IMR-90 (cell line): ENCODE data around the gene DNAJC27. TPM values are rescaled to one million over a fixed set of nuclear protein-coding genes. Genes with fewer than 3 reads are reported as not detected.

Experiments used
- ATAC-seq: fragments of 200-7000 bp; cut with Tn5 transposase; 2 replicates; pipeline ENCODE4 v1.9.1; 2020; ENCODE audit warnings: low read depth, mild to moderate bottlenecking, moderate library complexity
- BruUV-seq: library from RNA; stranded (reverse); fragments of 400-500 nt; replicated peaks from 2 replicates; lab custom pipeline; 2021; lab: Mats Ljungman, UMichigan
- CTCF ChIA-PET: fragments of 300-600 bp; formaldehyde crosslinking; extraction: SDS; loops from one replicate; lab custom pipeline; 2021; ENCODE audit warnings: antibody characterized with exemption; lab: Yijun Ruan, JAX
- POLR2A ChIA-PET: fragments of 300-600 bp; sonication (Branson Sonifier 250); formaldehyde crosslinking; loops from one replicate; lab custom pipeline; 2022; ENCODE audit warnings: antibody characterized with exemption; ENCODE audit not compliant: unreplicated experiment; lab: Charles Lee
- DNase-seq: peaks from one replicate; pipeline ENCODE4 v3.0.0; 2013
- H2AFZ ChIP-seq: replicated peaks from 2 replicates; pipeline ENCODE3; 2013; ENCODE audit warnings: low read length, mild to moderate bottlenecking; ENCODE audit not compliant: poor library complexity
- H2AK5ac ChIP-seq: 2 replicates; pipeline ENCODE4 v1.6.1; 2013; ENCODE audit warnings: low read depth, low read length, inconsistent platforms
- H2AK9ac ChIP-seq: replicated peaks from 2 replicates; pipeline ENCODE3; 2013; ENCODE audit warnings: mild to moderate bottlenecking, low read depth, low read length, moderate library complexity; ENCODE audit not compliant: poor library complexity
- H2BK120ac ChIP-seq: 2 replicates; pipeline ENCODE4 v1.6.1; 2013; ENCODE audit warnings: low read depth, low read length, inconsistent platforms
- H2BK15ac ChIP-seq: 3 replicates; pipeline ENCODE4 v1.6.1; 2013; ENCODE audit warnings: low read depth, low read length, inconsistent platforms
- H2BK20ac ChIP-seq: 2 replicates; pipeline ENCODE4 v1.6.1; 2013; ENCODE audit warnings: low read depth, mild to moderate bottlenecking, inconsistent platforms, low read length, moderate library complexity
- H2BK5ac ChIP-seq: 2 replicates; pipeline ENCODE4 v1.6.1; 2013; ENCODE audit warnings: mild to moderate bottlenecking, low read depth, low read length, inconsistent platforms; ENCODE audit not compliant: poor library complexity, severe bottlenecking
- H3K14ac ChIP-seq: replicated peaks from 2 replicates; pipeline ENCODE4 v1.6.1; 2013; ENCODE audit warnings: low read depth, low read length, inconsistent platforms
- H3K18ac ChIP-seq: 2 replicates; pipeline ENCODE4 v1.6.1; 2013; ENCODE audit warnings: low read depth, low read length, control low read depth
- H3K23ac ChIP-seq: 2 replicates; pipeline ENCODE4 v1.6.1; 2013; ENCODE audit warnings: low read depth, low read length, inconsistent platforms
- H3K27ac ChIP-seq: 2 replicates; pipeline ENCODE4 v1.5.1; 2013; ENCODE audit warnings: mild to moderate bottlenecking, control low read depth, low read length; ENCODE audit not compliant: insufficient read depth
- H3K27me3 ChIP-seq: 2 replicates; pipeline ENCODE4 v1.6.1; 2013; ENCODE audit warnings: low read length; ENCODE audit not compliant: control insufficient read depth, insufficient read depth
- H3K36me3 ChIP-seq: 2 replicates; pipeline ENCODE4 v1.6.1; 2013; ENCODE audit warnings: low read length, mixed read lengths; ENCODE audit not compliant: control insufficient read depth, insufficient read depth
- H3K4ac ChIP-seq: 2 replicates; pipeline ENCODE4 v1.6.1; 2013; ENCODE audit warnings: low read depth, low read length, inconsistent platforms
- H3K4me1 ChIP-seq: 2 replicates; pipeline ENCODE4 v1.6.1; 2013; ENCODE audit warnings: low read length, mixed read lengths; ENCODE audit not compliant: control insufficient read depth, insufficient read depth
- H3K4me2 ChIP-seq: 2 replicates; pipeline ENCODE4 v1.6.1; 2013; ENCODE audit warnings: low read depth, mild to moderate bottlenecking, control low read depth, low read length, moderate library complexity
- H3K4me3 ChIP-seq: 2 replicates; pipeline ENCODE4 v1.5.1; 2013; ENCODE audit warnings: low read depth, mild to moderate bottlenecking, control low read depth, low read length, moderate library complexity; ENCODE audit not compliant: insufficient read depth
- H3K56ac ChIP-seq: 2 replicates; pipeline ENCODE4 v1.6.1; 2013; ENCODE audit warnings: low read length, inconsistent platforms; ENCODE audit not compliant: insufficient read depth; ENCODE audit errors: extremely low read depth
- H3K79me1 ChIP-seq, 2 experiments: 2 replicates each; pipeline ENCODE4 v1.6.1; 2013; ENCODE audit warnings: low read length in 2 of 2, inconsistent platforms in 1 of 2, low read depth in 1 of 2
- H3K9ac ChIP-seq: 2 replicates; pipeline ENCODE4 v1.6.1; 2013; ENCODE audit warnings: low read depth, low read length, control low read depth
- H3K9me1 ChIP-seq: 2 replicates; pipeline ENCODE4 v1.6.1; 2013; ENCODE audit warnings: low read length, inconsistent platforms; ENCODE audit not compliant: insufficient read depth
- H3K9me3 ChIP-seq: 2 replicates; pipeline ENCODE4 v1.6.1; 2013; ENCODE audit warnings: low read length; ENCODE audit not compliant: control insufficient read depth, insufficient read depth
- H4K20me1 ChIP-seq: 2 replicates; pipeline ENCODE4 v1.6.1; 2013; ENCODE audit warnings: low read length, inconsistent platforms; ENCODE audit not compliant: insufficient read depth
- H4K5ac ChIP-seq: 2 replicates; pipeline ENCODE4 v1.6.1; 2013; ENCODE audit warnings: mild to moderate bottlenecking, low read depth, low read length, control low read depth
- H4K8ac ChIP-seq, 2 experiments: 2 replicates each; pipeline ENCODE4 v1.6.1; 2013; ENCODE audit warnings: low read depth in 2 of 2, low read length in 2 of 2, control low read depth in 1 of 2, inconsistent platforms in 1 of 2
- H4K91ac ChIP-seq: 2 replicates; pipeline ENCODE4 v1.6.1; 2013; ENCODE audit warnings: low read depth, low read length, inconsistent platforms; ENCODE audit not compliant: insufficient read depth
- BHLHE40 ChIP-seq: fragments of 150-350 bp; IDR thresholded peaks from 2 replicates; pipeline ENCODE4 v1.6.1; 2016; ENCODE audit warnings: mild to moderate bottlenecking, low read depth, low read length
- CEBPB ChIP-seq: IDR thresholded peaks from 2 replicates; pipeline ENCODE4 v1.6.1; 2012; ENCODE audit warnings: low read depth, low read length, improper control_type of control experiment
- CHD1 ChIP-seq: IDR thresholded peaks from 2 replicates; pipeline ENCODE4 v1.6.1; 2012; ENCODE audit warnings: low read depth, low read length, improper control_type of control experiment
- FOS ChIP-seq: fragments of 150-350 bp; IDR thresholded peaks from 2 replicates; pipeline ENCODE4 v1.6.1; 2016; ENCODE audit warnings: low read depth, low read length
- MAZ ChIP-seq: IDR thresholded peaks from 2 replicates; pipeline ENCODE4 v1.6.1; 2012; ENCODE audit warnings: low read depth, mild to moderate bottlenecking, low read length, improper control_type of control experiment, moderate library complexity, borderline replicate concordance
- MXI1 ChIP-seq: IDR thresholded peaks from 2 replicates; pipeline ENCODE4 v1.6.1; 2012; ENCODE audit warnings: low read depth, mild to moderate bottlenecking, low read length, moderate library complexity, borderline replicate concordance
- NFE2L2 ChIP-seq: fragments of 150-350 bp; IDR thresholded peaks from 2 replicates; pipeline ENCODE4 v1.6.1; 2016; ENCODE audit warnings: low read depth, mild to moderate bottlenecking, low read length
- POLR2A ChIP-seq: IDR thresholded peaks from 2 replicates; pipeline ENCODE4 v1.6.1; 2012; ENCODE audit warnings: mild to moderate bottlenecking, low read depth, low read length
- RAD21 ChIP-seq: IDR thresholded peaks from 2 replicates; pipeline ENCODE4 v1.6.1; 2012; ENCODE audit warnings: low read length, improper control_type of control experiment
- RCOR1 ChIP-seq: IDR thresholded peaks from 2 replicates; pipeline ENCODE4 v1.6.1; 2012; ENCODE audit warnings: mild to moderate bottlenecking, low read length, improper control_type of control experiment; ENCODE audit not compliant: insufficient replicate concordance
- RFX5 ChIP-seq: IDR thresholded peaks from 2 replicates; pipeline ENCODE4 v1.8.0; 2012; ENCODE audit warnings: low read depth, mild to moderate bottlenecking, low read length, moderate library complexity
- SMC3 ChIP-seq: fragments of 150-350 bp; IDR thresholded peaks from 2 replicates; pipeline ENCODE4 v1.6.1; 2016; ENCODE audit warnings: low read depth, mild to moderate bottlenecking, antibody characterized with exemption, low read length, moderate library complexity
- WGBS, 2 experiments: methylation state at CpG; one replicate each; pipeline versions ENCODE4 v1.1.5 to v1.1.7; 2013; ENCODE audit warnings: missing lambda C conversion rate in 2 of 2; ENCODE audit not compliant: insufficient read length in 1 of 2; ENCODE audit errors: extremely low coverage in 2 of 2; 5-methylcytosine and 5-hydroxymethylcytosine counted together
- dilution Hi-C: fragments of 300-500 bp; cut with HindIII; formaldehyde crosslinking; loops from one replicate; pipeline ENCODE4 v1.14.3; 2018; ENCODE audit warnings: low sequenced_read_pairs; ENCODE audit not compliant: unreplicated experiment
- in situ Hi-C: fragments of 300-500 bp; cut with MboI; formaldehyde crosslinking; loops from 3 replicates; pipeline ENCODE4 v1.14.3; 2019; ENCODE audit warnings: low sequenced_read_pairs, inconsistent platforms, mixed read lengths
- intact Hi-C: fragments of 100-400 bp; cut with micrococcal nuclease; formaldehyde crosslinking; loops from 2 replicates; pipeline ENCODE4 v1.10.0; 2022
- polyA plus RNA-seq, 3 experiments: library from polyadenylated mRNA; depleted of rRNA; stranded (reverse); fragments of >200 nt; gene quantifications; 2 replicates each; pipeline ENCODE4 v1.2.3, GENCODE V29; 2012; ENCODE audit warnings: low replicate concordance in 1 of 3
- total RNA-seq: library from RNA; depleted of rRNA; stranded (reverse); fragments of >200 nt; gene quantifications from 2 replicates; pipeline ENCODE4 v1.2.3, GENCODE V29; 2012
- TF ChIP-seq, protein P1 (sequence below): fragments of 150-350 bp; IDR thresholded peaks from 2 replicates; pipeline ENCODE4 v1.6.1; 2017; ENCODE audit warnings: mild to moderate bottlenecking, antibody characterized with exemption, low read length, low read depth
- TF ChIP-seq, protein P2 (sequence below): conservative IDR thresholded peaks from 2 replicates; pipeline ENCODE4 v1.5.1; 2012; ENCODE audit warnings: mild to moderate bottlenecking, low read depth, low read length, improper control_type of control experiment
- TF ChIP-seq, protein P3 (sequence below): fragments of 150-350 bp; IDR thresholded peaks from 2 replicates; pipeline ENCODE4 v1.6.1; 2016; ENCODE audit warnings: low read depth, mild to moderate bottlenecking, low read length, moderate library complexity, borderline replicate concordance

DNAJC27 gene
- total and polyA plus RNA-seq, 2 of the 4 experiments (the other 2 are of a cell fraction): 1.6 to 2.0 TPM

DNA sequence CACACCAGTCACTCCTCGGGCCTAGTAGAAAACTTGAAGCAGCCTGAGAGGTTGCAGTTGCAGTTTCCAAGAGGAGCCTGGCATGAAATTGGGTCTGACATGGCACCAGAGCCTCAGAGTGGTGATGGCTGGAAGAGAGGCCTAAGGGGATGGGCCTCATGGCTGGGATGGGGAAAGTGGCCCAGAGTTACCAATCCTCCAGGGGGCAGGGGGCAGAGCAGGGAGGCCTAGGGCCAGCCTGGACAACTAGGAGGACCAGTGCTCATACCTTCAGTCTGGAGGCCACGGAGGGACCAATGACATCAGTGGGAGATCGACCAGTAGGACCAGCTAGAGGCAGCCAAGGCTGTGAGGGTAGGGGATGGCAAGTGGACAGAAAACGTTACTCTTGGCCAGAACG is 36.6 kb downstream of the DNAJC27 start:
- no peak overlapping the region for H2BK20ac ChIP-seq
- peaks cover 2% of the 10 kb centered on the region; the same call in 1 of the 2 replicates for H3K27me3 ChIP-seq
- DNase-seq: no peak
- H3K9me3 ChIP-seq: no peaks in the 10 kb centered on the region
- no peak overlapping the region for H4K5ac ChIP-seq
- no peak overlapping the region for H3K27ac ChIP-seq
- no peak overlapping the region for H2AK9ac ChIP-seq
- no peak overlapping the region for H2BK5ac ChIP-seq
- no peak overlapping the region for H3K9ac ChIP-seq
- no peaks in the 10 kb centered on the region for H3K36me3 ChIP-seq
- H3K14ac ChIP-seq: no peak overlapping the region
- no peaks in the 10 kb centered on the region for H4K20me1 ChIP-seq
- H4K8ac ChIP-seq: no peak overlapping the region
- no TSS peak for BruUV-seq
- ATAC-seq: no peak
- H3K23ac ChIP-seq: no peak overlapping the region
- H2BK120ac ChIP-seq: no peak overlapping the region
- TF ChIP-seq FOS (no peak), MXI1 (no peak), NFE2L2 (no peak), RFX5 (no peak), BHLHE40 (no peak), CEBPB (no peak), SMC3 (no peak), CHD1 (no peak), RAD21 (no peak), MAZ (no peak), POLR2A (no peak), RCOR1 (no peak)
- TF ChIP-seq, protein P1, sequence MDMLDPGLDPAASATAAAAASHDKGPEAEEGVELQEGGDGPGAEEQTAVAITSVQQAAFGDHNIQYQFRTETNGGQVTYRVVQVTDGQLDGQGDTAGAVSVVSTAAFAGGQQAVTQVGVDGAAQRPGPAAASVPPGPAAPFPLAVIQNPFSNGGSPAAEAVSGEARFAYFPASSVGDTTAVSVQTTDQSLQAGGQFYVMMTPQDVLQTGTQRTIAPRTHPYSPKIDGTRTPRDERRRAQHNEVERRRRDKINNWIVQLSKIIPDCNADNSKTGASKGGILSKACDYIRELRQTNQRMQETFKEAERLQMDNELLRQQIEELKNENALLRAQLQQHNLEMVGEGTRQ: no peak
- TF ChIP-seq, protein P2, sequence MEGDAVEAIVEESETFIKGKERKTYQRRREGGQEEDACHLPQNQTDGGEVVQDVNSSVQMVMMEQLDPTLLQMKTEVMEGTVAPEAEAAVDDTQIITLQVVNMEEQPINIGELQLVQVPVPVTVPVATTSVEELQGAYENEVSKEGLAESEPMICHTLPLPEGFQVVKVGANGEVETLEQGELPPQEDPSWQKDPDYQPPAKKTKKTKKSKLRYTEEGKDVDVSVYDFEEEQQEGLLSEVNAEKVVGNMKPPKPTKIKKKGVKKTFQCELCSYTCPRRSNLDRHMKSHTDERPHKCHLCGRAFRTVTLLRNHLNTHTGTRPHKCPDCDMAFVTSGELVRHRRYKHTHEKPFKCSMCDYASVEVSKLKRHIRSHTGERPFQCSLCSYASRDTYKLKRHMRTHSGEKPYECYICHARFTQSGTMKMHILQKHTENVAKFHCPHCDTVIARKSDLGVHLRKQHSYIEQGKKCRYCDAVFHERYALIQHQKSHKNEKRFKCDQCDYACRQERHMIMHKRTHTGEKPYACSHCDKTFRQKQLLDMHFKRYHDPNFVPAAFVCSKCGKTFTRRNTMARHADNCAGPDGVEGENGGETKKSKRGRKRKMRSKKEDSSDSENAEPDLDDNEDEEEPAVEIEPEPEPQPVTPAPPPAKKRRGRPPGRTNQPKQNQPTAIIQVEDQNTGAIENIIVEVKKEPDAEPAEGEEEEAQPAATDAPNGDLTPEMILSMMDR: no peak
- TF ChIP-seq, protein P3, sequence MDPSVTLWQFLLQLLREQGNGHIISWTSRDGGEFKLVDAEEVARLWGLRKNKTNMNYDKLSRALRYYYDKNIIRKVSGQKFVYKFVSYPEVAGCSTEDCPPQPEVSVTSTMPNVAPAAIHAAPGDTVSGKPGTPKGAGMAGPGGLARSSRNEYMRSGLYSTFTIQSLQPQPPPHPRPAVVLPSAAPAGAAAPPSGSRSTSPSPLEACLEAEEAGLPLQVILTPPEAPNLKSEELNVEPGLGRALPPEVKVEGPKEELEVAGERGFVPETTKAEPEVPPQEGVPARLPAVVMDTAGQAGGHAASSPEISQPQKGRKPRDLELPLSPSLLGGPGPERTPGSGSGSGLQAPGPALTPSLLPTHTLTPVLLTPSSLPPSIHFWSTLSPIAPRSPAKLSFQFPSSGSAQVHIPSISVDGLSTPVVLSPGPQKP: no peak
- dilution Hi-C loops (no loop called here), intact Hi-C loops (no loop called here), in situ Hi-C loops (no loop called here)
- no peak overlapping the region for H3K4ac ChIP-seq
- ChIA-PET POLR2A (no interaction called here), CTCF (no interaction called here)
- H3K79me1 ChIP-seq: no peaks in the 10 kb centered on the region
- no peak overlapping the region for H3K56ac ChIP-seq
- no peaks in the 10 kb centered on the region for H3K9me1 ChIP-seq
- H3K4me1 ChIP-seq: peaks cover 1% of the 10 kb centered on the region; the same call in 1 of the 2 replicates
- no peak overlapping the region for H3K18ac ChIP-seq
- H3K4me2 ChIP-seq: no peak overlapping the region
- H2BK15ac ChIP-seq: no peak overlapping the region
- WGBS, 2 experiments: 80% methylated on average over 2 of the region's 5 CpGs; no CpG with 5 or more reads in 1 of the 2 experiments
- peak overlapping the region; percentile 43 for H2AFZ ChIP-seq
- no peak overlapping the region for H3K4me3 ChIP-seq
- H2AK5ac ChIP-seq: no peak overlapping the region
- H4K91ac ChIP-seq: no peak overlapping the region
